A549 treated with GW870086 at 1 μM for 4 hours (cell line): ENCODE results near the gene PLXDC1. TPM values are rescaled to one million over a fixed set of nuclear protein-coding genes. Genes with fewer than 3 reads are reported as not detected.

ENCODE experiments used
- total RNA-seq: library from RNA; stranded (reverse); fragments of 200-300 nt; extraction: Qiagen RNA extraction; gene quantifications from 5 replicates; pipeline ENCODE4 v1.2.3, GENCODE V29; 2022; ENCODE audit warnings: low read depth

The PLXDC1 gene
- 0.05 to 0.43 TPM (median 0.10 TPM) in 5 replicates for total RNA-seq

DNA sequence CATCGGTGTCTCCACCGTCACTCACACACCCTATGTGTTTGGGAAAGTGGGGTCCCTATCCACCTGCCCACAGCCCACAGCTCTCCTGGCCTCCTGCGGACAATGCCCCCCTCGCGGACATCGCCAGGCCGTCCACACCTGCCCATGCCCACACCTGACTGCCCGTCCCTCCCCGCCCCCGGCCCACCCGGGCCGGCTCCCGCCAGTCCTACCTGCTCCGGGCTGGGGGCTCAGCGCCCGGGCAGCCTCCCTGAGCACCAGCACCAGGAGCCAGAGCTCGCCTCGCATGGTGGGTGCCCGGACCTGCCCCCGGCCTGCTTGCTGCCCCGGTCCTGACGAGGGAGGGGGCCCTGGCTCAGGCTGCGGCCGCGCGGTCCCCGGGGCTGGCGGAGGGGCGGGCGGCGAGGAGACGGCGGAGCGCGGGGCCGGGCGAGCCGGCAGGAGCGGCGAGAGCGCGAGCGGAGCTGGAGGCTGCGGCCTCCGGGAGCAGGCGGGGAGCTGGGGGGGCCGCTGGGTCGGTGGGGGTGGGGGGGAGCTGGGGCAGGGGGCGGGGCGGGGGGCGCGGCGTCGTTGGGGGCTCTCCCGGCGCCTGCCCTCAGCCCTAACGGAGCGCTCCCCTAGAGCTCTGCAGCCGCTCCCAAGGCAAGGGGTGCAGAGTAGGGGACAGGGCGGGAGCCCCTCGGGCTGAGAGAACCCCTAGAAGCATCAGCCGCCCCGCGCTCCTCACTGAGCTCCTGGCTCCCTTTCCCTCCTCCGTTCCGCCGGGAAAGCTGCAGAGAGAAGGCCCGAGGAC lies at the start of gene PLXDC1:
Gene PLXDC1 (minus strand): TSS at position 488 of the 793 bp plus-strand sequence. CDS start 200 bp downstream, at position 288.

GRCh38 chr17:39200070-39200879 lies 48.8 kb upstream of the PLXDC1 start, which contains the start of gene RPL19:
RPL19 (plus strand) TSS chr17:39200283; CDS start chr17:39200345, 62 bp downstream.

DNA sequence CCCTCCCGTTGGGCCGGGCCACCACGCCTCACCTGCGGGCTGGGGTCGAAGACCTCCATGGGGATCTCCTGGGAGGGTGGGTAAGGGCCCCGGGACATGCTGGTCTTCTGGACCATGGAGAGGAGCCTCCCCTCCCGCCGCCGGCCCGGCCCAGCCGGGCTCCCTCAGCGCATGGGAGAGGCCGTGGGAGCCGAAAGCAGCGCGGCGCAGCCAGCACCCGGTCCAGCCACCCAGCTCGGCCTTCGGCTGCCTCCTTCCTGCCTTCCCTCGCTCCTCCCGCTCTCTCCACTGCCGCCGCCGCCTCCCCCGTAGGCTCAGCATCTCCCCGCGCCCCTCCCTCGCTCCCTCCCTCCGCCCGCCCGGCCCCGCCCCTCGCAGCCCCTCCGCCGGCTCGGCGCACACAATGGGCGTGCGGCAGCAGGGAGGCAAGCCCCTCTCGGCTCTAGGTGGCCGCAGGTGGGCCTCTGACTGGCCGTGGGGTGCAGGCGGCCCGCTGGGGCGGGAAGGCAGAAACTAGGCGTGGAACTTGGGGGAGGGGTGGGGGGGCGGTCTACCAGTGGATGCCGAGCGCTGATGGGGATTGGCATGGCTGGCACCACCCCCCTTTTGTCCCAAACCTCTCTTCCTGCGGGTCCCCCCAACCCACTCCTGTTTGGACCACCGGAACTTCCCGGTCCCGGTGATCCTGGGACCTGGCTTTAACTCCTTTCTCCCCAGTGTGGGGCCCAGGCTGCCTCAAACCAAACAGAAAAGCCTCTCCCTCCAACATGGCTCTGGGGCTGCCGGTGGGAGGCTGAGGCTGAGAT lies 46.1 kb upstream of the PLXDC1 start, which contains the start of gene CACNB1:
Gene CACNB1 (minus strand): TSS at position 290 of the 806 bp plus-strand sequence. CDS start 174 bp downstream, at position 116.

GRCh38 chr17:39165841-39166349 lies 14.5 kb upstream of the PLXDC1 start, which contains the start of gene ARL5C:
ARL5C (minus strand) TSS chr17:39166161; CDS start chr17:39165760, 401 bp downstream.

Other genes with a start within 250 kb of the PLXDC1 start
- not detected in 5 replicates for gene FBXO47, start 184.2 kb downstream of the PLXDC1 start, total RNA-seq
- gene ARL5C, start 14.5 kb upstream of the PLXDC1 start, total RNA-seq, result 0.06 TPM in 1 of 5 replicates, not detected in the others
- gene CACNB1, start 46.0 kb upstream of the PLXDC1 start, total RNA-seq, result 4.7 to 6.4 TPM (median 5.0 TPM) in 5 replicates
- 3,791 to 4,052 TPM (median 3,919 TPM) in 5 replicates for gene RPL19, start 48.6 kb upstream of the PLXDC1 start, total RNA-seq
- 0.81 to 1.7 TPM (median 1.3 TPM) in 5 replicates for gene STAC2, start 74.3 kb upstream of the PLXDC1 start, total RNA-seq
- 6.3 to 7.8 TPM (median 7.3 TPM) in 5 replicates for gene FBXL20, start 250.0 kb upstream of the PLXDC1 start, total RNA-seq